AG09319 (cell line): Measurements from ENCODE around the gene GINS2.

Experiments used
- DNase-seq: peaks from one replicate; pipeline ENCODE4 v3.0.0-alpha.2; 2010; ENCODE audit warnings: low read depth; ENCODE audit errors: extremely low read depth
- CTCF ChIP-seq: IDR thresholded peaks from 2 replicates; pipeline ENCODE4 v1.5.1; 2011; ENCODE audit warnings: low read depth, mild to moderate bottlenecking, inconsistent platforms, low read length, moderate library complexity

GINS2 gene

GRCh38 chr16:85661740-85662481, 26.8 kb downstream of the GINS2 start:
- no peak for TF ChIP-seq CTCF
- no peak for DNase-seq

GRCh38 chr16:85660843-85661739, 27.7 kb downstream of the GINS2 start:
- TF ChIP-seq CTCF: no peak
- no peak for DNase-seq

- peak; percentile 91 for TF ChIP-seq CTCF
- no peak for DNase-seq
Measured at GRCh38 chr16:85659805-85660511, 28.8 kb downstream of the GINS2 start.

GRCh38 chr16:85659336-85659735, 29.4 kb downstream of the GINS2 start:
- TF ChIP-seq CTCF: no peak
- no peak for DNase-seq

GRCh38 chr16:85658504-85659326, 30.0 kb downstream of the GINS2 start:
- DNase-seq: no peak
- no peak for TF ChIP-seq CTCF

- no peak for DNase-seq
- TF ChIP-seq CTCF: no peak
Measured at GRCh38 chr16:85657996-85658395, 30.8 kb downstream of the GINS2 start.
